AG08396 (cell line): ENCODE data around the gene MPC1L.
"Not testable (repeated sequence)": the region's sequence is repeated elsewhere in the genome, so short reads cannot be mapped to it uniquely, and the experiment has no call there.

Source experiments
- DNase-seq: peaks from one replicate; pipeline ENCODE4 v3.0.0; 2012; ENCODE audit warnings: low spot score, mixed read lengths

Gene MPC1L

DNA sequence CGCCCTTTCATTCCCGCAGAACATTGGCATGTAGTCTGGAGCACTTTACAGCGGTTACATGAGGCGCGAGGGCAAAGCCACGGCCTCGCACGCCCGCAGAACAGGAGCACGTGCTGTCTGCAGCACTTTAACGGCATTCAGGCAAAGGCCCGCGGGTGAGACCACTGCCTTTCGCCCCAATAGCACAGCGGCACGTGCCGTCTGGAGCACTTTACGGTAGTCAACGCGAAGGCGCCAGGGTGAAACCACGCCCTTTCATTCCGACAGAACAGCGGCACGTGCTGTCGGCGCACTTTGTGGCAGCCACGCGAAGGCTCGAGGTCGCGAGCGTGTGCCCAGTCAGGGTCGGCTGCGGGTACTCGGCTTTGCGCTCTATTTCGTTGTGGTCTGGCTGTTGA is at the start of gene MPC1L:
Gene MPC1L, plus strand, starts transcription at position 290 of the 398 bp plus-strand sequence. CDS start 138 bp downstream, outside the sequence.
- no peak for DNase-seq

DNA sequence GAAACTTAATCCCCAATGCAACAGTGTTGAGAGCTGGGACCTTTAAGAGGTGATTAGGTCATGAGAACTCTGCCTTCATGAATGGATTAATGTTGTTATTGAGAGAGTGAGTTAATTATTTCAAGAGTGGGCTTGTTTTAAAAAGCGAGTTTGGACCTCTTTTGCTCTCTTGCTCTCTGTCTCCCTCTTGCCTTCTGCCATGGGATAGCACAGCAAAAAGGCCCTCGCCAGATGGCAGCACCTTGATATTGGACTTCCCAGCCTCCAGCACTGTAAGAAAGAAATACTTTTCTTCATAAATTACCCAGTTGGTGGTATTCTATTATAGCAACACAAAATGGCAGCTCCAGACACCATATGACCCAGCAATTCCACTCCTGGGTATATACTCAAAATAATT is 49.5 kb upstream of the MPC1L start:
- DNase-seq: no peak

- DNase-seq: peak; percentile 55
These were observed 47.8 kb upstream of the MPC1L start for GRCh38 chrX:40575411-40575810.

DNA sequence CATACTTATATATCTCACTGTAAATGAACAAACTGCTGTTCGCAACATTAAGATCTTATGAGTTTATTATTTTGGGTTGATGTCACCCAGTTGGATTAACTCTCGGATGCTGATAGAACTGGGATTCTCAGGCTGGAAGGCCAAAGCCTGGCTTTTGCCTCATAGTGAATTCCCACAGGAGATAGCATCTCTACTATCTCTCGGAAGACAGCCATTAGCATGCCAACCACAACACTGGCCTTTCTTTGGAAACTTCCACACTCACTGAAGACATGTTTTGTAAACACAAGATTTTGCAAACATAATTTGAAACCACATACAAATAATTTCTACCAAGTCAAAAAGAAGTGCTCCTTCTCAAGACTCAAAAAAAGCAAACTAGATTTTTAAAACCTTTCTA is 46.9 kb upstream of the MPC1L start:
- DNase-seq: no peak

DNA sequence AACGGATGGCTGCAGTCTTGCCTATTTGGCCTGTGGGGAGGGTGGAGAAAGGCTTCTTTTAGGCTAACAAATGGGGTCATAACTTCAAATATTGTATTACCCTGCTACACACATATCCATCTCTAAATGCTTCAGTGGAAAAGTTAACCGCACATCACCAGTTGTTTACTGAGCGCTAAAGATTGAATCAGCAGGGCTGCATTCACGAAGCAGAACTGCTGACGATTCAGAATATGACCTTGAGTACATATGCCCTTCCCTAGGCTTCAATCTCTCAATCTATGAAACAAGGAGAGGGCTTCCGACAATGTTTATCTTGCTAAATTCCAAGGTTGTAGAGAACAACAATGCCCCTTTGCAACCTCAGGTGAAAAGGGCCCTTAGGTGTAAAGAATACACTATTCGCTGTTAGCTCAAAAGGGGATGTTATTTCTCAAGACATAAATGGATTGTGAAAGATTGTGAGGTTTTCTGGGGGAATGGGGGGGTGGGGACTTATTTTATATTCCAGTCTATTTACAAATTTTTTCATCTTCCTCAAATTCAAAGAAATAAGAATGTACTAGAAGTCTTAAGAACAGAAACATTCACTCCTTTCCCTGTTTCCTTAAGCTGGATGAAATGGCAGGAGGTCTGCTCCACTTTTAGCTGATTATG is 45.1 kb upstream of the MPC1L start:
- DNase-seq: no peak

DNA sequence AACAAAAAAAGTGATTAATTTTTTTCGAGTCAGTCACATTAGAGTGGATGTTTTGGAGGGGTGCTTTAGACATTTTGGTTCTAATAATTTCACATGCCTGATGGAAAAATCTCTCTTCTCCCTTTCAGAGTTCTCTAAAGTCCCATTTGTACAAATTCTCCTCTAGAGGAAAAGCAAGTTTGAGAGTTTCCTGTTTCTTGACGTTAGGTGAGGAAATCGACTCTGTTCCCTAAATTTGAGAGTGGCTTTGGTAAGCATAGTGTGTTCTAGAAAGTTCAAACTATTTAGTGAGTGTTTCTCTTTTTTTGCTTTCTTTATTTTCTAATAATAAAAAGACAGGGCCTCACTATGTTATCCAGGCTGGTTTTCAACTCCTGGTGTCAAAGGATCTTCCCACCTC is 44.1 kb upstream of the MPC1L start:
- no peak for DNase-seq

DNA sequence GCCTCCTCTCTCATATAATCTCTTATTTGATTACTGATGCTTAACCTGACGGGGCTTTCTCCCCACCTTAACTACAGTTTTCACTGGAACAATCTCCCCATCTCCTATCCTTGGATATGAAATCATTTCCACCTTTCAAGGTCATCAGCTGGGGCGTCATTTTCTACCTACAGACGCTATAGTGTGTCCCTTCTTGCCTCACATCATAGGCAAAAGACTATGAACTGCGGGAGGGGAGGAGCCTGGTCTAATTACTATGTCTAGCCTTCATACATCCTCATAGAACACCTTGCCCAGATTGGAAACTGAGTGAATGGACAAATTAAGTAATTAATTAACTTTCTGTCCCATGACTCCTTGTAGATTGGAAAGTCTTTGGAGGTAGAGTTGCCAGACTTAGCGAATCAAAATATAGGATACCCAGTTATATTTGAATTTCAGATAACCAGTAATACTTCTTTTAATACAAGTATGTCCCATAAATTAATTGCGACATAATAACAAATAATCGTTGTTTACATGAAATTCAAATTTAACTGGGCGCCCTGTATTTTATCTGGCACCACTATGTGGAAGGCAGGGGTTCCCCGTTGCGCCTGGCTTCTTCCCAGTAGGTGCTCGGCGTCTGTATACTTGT is 43.2 kb upstream of the MPC1L start:
- DNase-seq: no peak

DNA sequence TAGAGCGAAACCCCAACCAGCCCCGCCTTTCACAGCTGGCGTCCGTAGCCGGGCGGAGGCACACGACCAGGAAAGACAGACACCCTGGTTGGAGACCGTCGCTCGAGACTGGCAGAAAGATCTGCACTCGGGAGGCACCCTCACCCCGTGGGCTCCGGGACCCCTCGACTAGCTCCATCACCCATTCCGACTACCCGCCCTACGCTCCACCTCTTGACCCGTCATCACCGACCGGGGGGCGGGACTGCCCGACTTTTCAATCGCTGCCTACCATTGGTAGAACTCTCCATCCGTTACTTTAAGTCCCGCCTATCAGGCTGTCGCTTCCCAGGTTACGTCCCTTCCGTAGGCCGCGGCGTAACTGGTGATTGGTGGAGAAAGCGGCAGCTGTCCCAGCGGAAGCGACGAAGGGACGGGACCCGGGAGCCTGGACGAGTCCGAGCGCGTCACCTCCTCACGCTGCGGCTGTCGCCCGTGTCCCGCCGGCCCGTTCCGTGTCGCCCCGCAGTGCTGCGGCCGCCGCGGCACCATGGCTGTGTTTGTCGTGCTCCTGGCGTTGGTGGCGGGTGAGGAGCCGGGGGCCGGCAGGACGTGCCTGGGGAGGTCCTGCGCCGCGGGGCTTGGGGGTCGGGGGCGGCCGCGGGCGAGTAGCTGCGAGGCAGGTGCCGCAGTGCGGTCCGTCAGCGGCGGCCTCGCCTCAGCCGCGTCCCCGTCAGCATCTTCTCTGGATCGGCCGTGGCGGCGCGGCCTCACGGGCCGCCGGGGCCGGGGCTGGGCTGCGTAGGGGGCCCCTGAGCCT is 42.5 kb upstream of the MPC1L start, which contains the start of gene ATP6AP2:
Gene ATP6AP2, plus strand, starts transcription at position 434 of the 799 bp plus-strand sequence. Its CDS starts 96 bp downstream, at position 530.
- peak; percentile 92 for DNase-seq

DNA sequence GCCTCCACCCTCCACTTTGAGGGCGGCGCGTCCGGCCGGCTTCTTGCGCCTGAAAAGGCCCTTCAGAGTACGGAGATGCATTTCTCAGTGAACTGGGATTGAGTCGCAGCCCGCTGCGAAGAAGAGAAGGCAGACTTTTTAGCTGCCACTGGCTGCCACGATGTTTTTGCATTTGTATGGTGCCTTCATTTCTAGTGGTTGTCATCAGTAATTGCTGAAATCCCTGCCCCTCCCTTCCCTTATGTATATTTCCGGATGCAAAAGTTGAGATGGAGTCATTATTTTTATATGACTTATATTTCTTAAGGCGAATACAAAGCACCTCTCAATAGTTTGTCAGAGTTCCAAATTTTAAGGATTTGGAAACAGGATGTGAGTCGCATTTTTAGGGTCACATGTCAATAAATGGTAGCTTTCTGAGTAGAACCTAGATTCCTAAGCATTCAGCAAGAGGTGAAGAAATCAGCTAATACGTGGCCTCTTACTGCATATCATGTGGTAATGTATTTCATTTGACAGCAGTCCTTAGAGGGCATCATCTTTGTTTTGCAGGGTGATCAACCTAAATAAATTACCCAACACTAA is 41.8 kb upstream of the MPC1L start:
- no peak for DNase-seq

GRCh38 chrX:40582178-40582577 is 41.0 kb upstream of the MPC1L start:
- DNase-seq: not testable (repeated sequence)

GRCh38 chrX:40582811-40583210 is 40.4 kb upstream of the MPC1L start:
- no peak for DNase-seq

- not testable (repeated sequence) for DNase-seq
These were observed 35.6 kb upstream of the MPC1L start for GRCh38 chrX:40587623-40588022.

DNA sequence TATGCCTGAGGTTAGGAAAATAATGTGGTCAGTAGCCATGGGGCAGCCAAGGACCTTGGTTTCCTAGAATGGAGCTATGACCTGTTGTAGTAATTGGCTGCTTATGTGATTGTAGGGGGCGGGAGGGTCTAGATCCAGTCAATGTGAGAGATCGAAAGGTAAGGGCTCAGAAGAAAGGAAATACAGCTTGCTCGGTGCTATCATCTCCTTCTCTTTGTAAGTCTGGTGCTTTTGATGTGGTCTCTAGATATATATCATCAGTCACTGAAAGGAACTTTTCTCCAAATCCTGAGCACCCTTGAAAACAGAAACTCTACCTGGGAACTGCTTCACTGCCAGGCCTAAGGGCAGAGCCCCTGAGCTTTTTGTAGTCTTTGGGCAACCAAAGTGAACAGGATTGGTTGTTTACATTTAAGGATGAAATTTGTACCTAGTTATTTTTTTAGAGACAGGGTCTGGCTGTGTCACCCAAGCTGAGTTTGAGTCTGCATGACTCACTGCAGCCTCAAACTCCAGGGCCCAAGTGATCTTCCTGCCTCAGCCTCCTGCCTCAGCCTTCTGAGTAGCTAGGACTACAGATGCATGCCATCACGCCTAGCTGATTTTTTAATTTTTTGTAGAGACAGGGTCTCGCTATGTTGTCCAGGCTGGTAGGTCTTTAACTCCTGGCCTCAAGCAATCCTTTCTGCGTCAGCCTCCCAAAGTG is 33.5 kb upstream of the MPC1L start:
- DNase-seq: not testable (repeated sequence)

DNA sequence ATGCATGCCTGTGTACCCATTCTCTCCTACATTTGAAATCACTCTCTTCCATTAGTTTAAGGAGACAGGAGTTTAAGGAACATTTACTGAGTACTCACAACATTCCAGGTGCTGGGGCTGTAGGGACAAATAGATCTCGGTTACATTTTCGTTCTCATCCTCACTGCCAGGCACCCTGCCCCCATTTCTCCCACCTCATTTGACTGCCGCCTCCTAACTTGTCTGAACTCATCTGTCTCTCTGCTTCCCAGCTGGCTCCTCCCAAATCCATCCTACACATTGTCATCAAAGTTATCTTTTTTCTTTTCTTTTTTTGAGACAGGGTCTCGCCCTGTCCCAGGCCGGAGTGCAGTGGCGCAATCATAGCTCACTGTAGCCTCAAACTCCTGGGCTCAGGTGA is 19.8 kb upstream of the MPC1L start:
- DNase-seq: no peak

- DNase-seq: no peak
These were observed 15.8 kb upstream of the MPC1L start for GRCh38 chrX:40607381-40607780.

GRCh38 chrX:40612511-40612910 is 10.7 kb upstream of the MPC1L start:
- no peak for DNase-seq

- DNase-seq: no peak
These were observed 7.3 kb upstream of the MPC1L start for GRCh38 chrX:40615976-40616375.

DNA sequence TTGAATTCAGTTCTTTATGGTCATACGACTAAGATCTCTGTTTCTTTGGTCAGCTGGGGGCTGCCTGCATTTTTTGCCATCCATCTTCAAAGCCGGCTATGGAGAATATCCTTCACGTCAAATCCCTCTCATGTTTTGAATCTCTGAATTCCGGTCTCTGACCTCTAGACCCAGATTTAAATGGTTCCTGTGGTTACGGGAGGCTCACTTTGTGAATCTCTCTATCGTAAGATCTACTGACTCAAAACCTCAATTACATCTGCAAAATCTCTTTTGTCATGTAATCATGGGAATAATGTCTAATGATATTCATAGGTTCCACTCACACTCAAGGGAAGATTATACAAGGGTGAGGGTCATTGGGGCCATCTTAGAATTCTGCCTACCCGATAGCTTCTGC is 5.7 kb upstream of the MPC1L start:
- no peak for DNase-seq

GRCh38 chrX:40622479-40623138 is 619 bp upstream of the MPC1L start:
- no peak for DNase-seq

DNA sequence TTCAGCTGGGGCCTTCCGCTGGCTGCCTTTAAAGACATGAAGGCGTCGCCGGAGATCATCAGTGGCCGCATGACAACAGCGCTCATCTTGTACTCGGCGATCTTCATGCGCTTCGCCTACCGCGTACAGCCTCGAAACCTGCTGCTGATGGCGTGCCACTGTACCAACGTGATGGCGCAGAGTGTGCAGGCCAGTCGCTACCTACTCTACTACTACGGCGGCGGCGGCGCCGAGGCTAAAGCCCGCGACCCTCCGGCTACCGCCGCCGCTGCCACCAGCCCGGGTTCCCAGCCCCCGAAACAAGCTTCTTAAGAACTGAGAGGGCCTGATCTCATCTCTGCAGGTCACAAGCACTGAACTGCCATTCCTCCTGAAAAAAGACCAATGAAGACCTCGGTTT is 437 bp downstream of the MPC1L start:
- DNase-seq: no peak

DNA sequence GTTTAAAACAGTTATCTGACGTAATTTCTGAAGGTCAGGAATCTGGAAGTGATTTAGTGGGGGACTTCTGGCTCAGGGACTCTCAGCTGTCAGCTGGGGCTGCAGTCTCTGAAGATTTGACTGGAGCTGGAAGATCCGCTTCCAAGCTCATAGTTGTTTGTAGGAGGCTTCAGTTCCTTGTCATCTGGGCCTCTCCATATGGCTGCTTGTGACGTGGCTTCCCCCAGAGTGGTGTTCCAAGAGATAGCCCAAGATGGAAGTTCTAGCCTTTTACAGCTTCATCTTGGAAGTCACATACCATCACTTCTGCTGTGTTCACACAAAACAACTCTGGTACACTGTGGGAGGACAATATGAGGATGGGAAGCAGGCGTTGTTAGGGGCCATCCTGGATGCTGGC is 2.1 kb downstream of the MPC1L start:
- no peak for DNase-seq
